Activated T-cell treated with anti-CD3 and anti-CD28 coated beads, Interleukin-2, amount 50 U/mL, for 24 hours (primary cell): ENCODE measurements around the gene TMEM106C.
"Not testable (repeated sequence)": the region's sequence is repeated elsewhere in the genome, so short reads cannot be mapped to it uniquely, and the experiment has no call there.

Experiments used
- DNase-seq: peaks from one replicate; pipeline ENCODE4 v3.0.0-alpha.2; 2020
- H3K27ac Mint-ChIP-seq: 2 replicates; pipeline ENCODE4 v1.8.0; 2020; ENCODE audit warnings: mild to moderate bottlenecking, mixed read lengths
- H3K27me3 Mint-ChIP-seq: 2 replicates; pipeline ENCODE4 v1.8.0; 2020; ENCODE audit warnings: mixed read lengths
- H3K36me3 Mint-ChIP-seq: 2 replicates; pipeline ENCODE4 v1.8.0; 2020; ENCODE audit warnings: low read depth, mixed read lengths
- H3K4me1 Mint-ChIP-seq: 2 replicates; pipeline ENCODE4 v1.8.0; 2020; ENCODE audit warnings: low read depth, mixed read lengths
- H3K4me3 Mint-ChIP-seq: 2 replicates; pipeline ENCODE4 v1.8.0; 2020; ENCODE audit warnings: mild to moderate bottlenecking, moderate library complexity, mixed read lengths
- H3K9me3 Mint-ChIP-seq: 2 replicates; pipeline ENCODE4 v1.8.0; 2020; ENCODE audit warnings: mixed read lengths

The TMEM106C gene

GRCh38 chr12:47943623-47944340 lies 19.6 kb upstream of the TMEM106C start:
- Mint-ChIP-seq H3K4me3 (no peak overlapping the region), H3K36me3 (no peaks in the 10 kb centered on the region), H3K27me3 (peaks cover 29% of the 10 kb centered on the region), H3K27ac (no peak overlapping the region), H3K4me1 (no peaks in the 10 kb centered on the region), H3K9me3 (no peaks in the 10 kb centered on the region)
- DNase-seq: no peak

DNA sequence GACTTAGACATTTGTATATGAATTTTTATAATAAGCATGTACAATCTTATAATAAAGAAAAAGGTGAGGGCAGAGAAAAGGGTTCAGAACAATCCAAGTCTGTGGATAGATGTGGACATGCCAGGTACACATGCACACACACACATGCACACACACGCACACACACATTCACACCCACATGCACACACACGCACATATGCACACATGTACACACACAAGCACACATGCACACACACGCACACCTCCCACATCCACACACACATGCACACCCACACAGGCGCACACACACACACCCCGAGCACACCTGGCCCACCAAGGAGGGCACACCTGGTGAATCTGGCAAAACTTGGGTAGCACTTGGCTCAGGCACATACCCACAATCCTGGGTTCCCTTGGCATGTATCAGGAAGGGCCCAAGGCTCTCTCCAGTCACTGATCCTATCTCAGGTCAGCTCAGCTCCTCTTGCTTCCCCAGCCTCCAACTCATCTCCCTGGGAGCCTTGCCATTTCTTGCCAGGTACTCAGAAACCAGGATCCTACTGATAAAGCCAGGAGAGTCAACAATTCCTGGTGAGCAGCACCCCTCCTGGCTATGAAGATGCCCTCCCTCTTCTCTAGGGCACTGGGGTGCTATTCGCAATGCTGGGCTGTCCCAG lies 18.6 kb upstream of the TMEM106C start:
- DNase-seq: no peak
- H3K27me3 Mint-ChIP-seq: peaks cover 29% of the 10 kb centered on the region

DNA sequence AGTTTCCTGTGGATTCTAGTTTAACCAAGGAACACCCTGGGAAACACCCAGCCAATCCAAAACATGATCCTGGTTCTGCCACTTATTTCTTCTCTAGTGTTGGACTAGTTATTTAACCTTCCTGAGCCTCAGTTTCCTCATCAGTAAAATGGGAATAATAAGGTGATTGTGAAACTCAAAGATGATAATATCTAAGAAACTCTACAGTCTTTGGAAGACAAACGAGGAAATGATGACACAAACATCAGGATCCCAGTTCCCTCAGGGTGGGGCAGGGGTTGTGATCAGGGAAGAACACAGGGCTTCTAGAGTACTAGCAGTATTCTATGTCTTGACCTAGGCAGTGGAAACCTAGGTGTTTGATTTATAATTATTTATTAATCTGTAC lies 18.1 kb upstream of the TMEM106C start:
- Mint-ChIP-seq H3K4me3 (no peak overlapping the region), H3K4me1 (peaks cover 3% of the 10 kb centered on the region), H3K36me3 (no peaks in the 10 kb centered on the region), H3K27ac (no peak overlapping the region), H3K9me3 (no peaks in the 10 kb centered on the region), H3K27me3 (peaks cover 29% of the 10 kb centered on the region)
- no peak for DNase-seq

More for the DNA sequence above, 18.6 kb upstream of the TMEM106C start:
- peaks cover 3% of the 10 kb centered on the region for H3K4me1 Mint-ChIP-seq
- H3K36me3 Mint-ChIP-seq: no peaks in the 10 kb centered on the region
- H3K4me3 Mint-ChIP-seq: no peak overlapping the region
- H3K27ac Mint-ChIP-seq: no peak overlapping the region
- H3K9me3 Mint-ChIP-seq: no peaks in the 10 kb centered on the region

GRCh38 chr12:47946413-47947323 lies 16.7 kb upstream of the TMEM106C start:
- Mint-ChIP-seq H3K4me1 (peaks cover 3% of the 10 kb centered on the region), H3K4me3 (no peak overlapping the region), H3K36me3 (no peaks in the 10 kb centered on the region), H3K27ac (peak overlapping the region; percentile 12), H3K9me3 (no peaks in the 10 kb centered on the region), H3K27me3 (peaks cover 19% of the 10 kb centered on the region)
- DNase-seq: no peak

- H3K9me3 Mint-ChIP-seq: no peaks in the 10 kb centered on the region
- H3K36me3 Mint-ChIP-seq: no peaks in the 10 kb centered on the region
- peaks cover 3% of the 10 kb centered on the region for H3K4me1 Mint-ChIP-seq
- H3K4me3 Mint-ChIP-seq: no peak overlapping the region
- H3K27ac Mint-ChIP-seq: no peak overlapping the region
- H3K27me3 Mint-ChIP-seq: peaks cover 14% of the 10 kb centered on the region
- no peak for DNase-seq
These were observed 16.1 kb upstream of the TMEM106C start for GRCh38 chr12:47947341-47947740.

GRCh38 chr12:47949441-47950341 lies 13.7 kb upstream of the TMEM106C start:
- DNase-seq: peak; percentile 56
- H3K4me1 Mint-ChIP-seq: peaks cover 3% of the 10 kb centered on the region
- H3K9me3 Mint-ChIP-seq: no peaks in the 10 kb centered on the region
- H3K4me3 Mint-ChIP-seq: no peak overlapping the region
- H3K27ac Mint-ChIP-seq: no peak overlapping the region
- H3K36me3 Mint-ChIP-seq: no peaks in the 10 kb centered on the region
- peaks cover 7% of the 10 kb centered on the region for H3K27me3 Mint-ChIP-seq

DNA sequence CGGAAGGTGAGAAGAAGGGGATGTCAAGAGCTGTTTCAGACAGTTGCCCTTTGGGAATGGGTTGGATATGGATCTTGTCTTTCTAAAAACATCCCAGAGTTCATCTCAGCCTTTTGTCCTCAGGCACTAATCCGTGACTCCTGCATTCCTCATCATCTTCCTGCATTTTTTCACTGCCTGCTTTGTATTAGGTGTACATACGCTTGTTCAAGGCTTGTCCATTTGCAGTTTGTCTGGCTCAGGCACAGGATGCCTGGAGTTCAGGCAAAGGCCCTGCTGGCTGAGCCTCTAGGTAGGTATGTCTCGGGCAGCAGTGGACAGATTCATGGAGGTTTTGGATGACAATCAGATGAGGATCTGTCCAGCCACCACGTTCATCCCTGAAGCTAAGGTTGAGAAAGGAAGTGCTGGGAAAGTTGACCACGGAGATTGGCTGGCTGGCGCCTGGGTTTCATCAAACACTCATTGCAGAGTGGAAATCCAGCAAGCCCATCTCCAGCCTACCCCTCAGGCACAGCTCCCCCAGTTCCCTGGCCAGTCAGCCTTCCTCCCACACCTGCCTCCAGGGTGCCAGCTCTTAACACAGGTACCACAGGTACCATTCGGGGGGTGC lies 12.4 kb upstream of the TMEM106C start:
- Mint-ChIP-seq H3K27ac (no peak overlapping the region), H3K9me3 (no peaks in the 10 kb centered on the region), H3K27me3 (peaks cover 7% of the 10 kb centered on the region), H3K36me3 (no peaks in the 10 kb centered on the region), H3K4me1 (peaks cover 3% of the 10 kb centered on the region), H3K4me3 (no peak overlapping the region)
- DNase-seq: no peak

- peaks cover 3% of the 10 kb centered on the region for H3K4me1 Mint-ChIP-seq
- H3K27ac Mint-ChIP-seq: no peak overlapping the region
- no peaks in the 10 kb centered on the region for H3K27me3 Mint-ChIP-seq
- H3K4me3 Mint-ChIP-seq: no peak overlapping the region
- no peaks in the 10 kb centered on the region for H3K36me3 Mint-ChIP-seq
- H3K9me3 Mint-ChIP-seq: no peaks in the 10 kb centered on the region
- DNase-seq: no peak
These were observed 9.3 kb upstream of the TMEM106C start for GRCh38 chr12:47954058-47954457.

DNA sequence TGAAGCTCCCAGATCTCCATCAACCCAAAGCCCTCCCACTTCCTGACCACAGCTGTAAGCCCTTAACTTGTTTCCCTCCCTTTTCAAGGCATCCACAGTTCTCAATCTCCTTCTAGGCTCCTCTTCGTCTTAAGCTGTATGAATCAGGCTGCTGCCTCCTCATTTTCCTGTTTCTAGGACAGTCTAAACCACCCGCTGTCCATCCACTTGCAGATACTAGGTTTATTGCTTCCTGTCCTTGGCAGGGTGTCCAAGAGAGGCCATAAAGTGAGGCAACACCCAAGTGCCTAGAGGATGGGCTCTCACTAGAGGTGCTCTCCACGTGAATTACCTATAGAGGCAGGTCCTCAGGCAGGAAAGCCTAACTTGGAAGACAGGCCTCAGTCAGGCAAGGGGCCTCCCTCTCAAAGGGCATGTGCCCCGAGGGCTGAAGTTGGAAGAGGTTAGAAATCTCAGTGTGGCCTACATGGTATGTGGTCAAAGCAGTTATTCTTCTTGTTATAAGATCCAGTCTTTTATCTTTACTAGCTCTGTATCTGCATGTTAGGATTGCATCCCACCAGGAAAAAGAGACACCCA lies 8.8 kb upstream of the TMEM106C start:
- Mint-ChIP-seq H3K4me3 (no peak overlapping the region), H3K9me3 (no peaks in the 10 kb centered on the region), H3K4me1 (peaks cover under 1% of the 10 kb centered on the region), H3K27me3 (no peaks in the 10 kb centered on the region), H3K36me3 (no peaks in the 10 kb centered on the region), H3K27ac (no peak overlapping the region)
- DNase-seq: no peak

GRCh38 chr12:47955059-47955458 lies 8.3 kb upstream of the TMEM106C start:
- Mint-ChIP-seq H3K27me3 (peaks cover 4% of the 10 kb centered on the region), H3K9me3 (no peaks in the 10 kb centered on the region), H3K27ac (no peak overlapping the region), H3K4me3 (no peak overlapping the region), H3K36me3 (no peaks in the 10 kb centered on the region), H3K4me1 (no peaks in the 10 kb centered on the region)
- no peak for DNase-seq

GRCh38 chr12:47957671-47958070 lies 5.7 kb upstream of the TMEM106C start:
- not testable (repeated sequence) for H3K36me3 Mint-ChIP-seq, H3K27ac Mint-ChIP-seq, H3K4me1 Mint-ChIP-seq, H3K4me3 Mint-ChIP-seq, DNase-seq, H3K9me3 Mint-ChIP-seq, H3K27me3 Mint-ChIP-seq

DNA sequence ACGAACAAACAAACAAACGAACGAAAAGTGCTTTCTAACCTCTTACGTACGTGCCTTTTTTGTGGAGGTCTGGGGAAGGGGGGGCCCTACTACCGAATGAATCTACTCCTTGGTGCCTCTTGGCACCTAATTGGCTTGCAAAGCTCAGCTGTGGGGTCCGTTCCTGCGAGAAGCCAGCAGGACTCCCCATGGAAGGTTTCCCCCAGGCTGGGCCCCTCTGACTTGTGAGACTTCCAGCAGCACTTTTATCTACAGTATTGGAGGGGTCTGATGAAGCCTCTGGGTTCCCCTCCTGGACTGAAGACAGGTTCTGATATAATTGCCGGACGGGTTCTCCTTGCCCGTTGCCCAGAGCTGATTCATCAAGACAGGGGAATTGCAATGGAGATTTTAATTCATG lies 1.2 kb upstream of the TMEM106C start:
- no peak overlapping the region for H3K4me3 Mint-ChIP-seq
- no peak overlapping the region for H3K27ac Mint-ChIP-seq

DNA sequence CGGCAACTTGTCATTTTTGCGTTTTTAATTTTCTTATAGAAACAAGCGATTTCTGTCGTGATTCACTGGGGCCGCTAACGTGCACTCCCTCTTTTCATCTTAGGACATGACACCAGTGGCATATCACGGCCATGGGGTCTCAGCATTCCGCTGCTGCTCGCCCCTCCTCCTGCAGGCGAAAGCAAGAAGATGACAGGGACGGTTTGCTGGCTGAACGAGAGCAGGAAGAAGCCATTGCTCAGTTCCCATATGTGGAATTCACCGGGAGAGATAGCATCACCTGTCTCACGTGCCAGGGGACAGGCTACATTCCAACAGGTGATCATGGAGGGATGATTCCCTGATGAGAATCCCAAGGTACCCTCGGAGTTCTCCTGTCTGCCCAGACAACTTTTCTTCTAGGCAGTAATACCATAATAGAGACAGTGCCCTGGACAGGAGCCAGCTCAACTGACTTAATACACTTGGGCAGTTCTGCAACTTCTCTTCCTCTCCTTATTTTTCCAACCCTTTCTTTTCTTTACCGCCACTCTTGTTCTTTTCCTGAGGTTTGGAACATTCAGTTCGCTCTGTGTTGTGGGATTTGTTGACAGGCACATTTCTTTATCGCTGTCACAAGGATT lies 821 bp downstream of the TMEM106C start:
- Mint-ChIP-seq H3K36me3 (peaks cover 59% of the 10 kb centered on the region), H3K27ac (peak overlapping the region; percentile 95), H3K27me3 (peaks cover 9% of the 10 kb centered on the region), H3K4me3 (peak overlapping the region; percentile 99), H3K9me3 (no peaks in the 10 kb centered on the region), H3K4me1 (peaks cover 39% of the 10 kb centered on the region)
- no peak for DNase-seq

More for the DNA sequence above, 1.2 kb upstream of the TMEM106C start:
- Mint-ChIP-seq H3K36me3 (peaks cover 39% of the 10 kb centered on the region), H3K27me3 (peaks cover 9% of the 10 kb centered on the region), H3K9me3 (no peaks in the 10 kb centered on the region), H3K4me1 (peaks cover 38% of the 10 kb centered on the region)
- DNase-seq: no peak
